K562 (cell line): ENCODE measurements around the gene CRABP1. TPM values are rescaled to one million over a fixed set of nuclear protein-coding genes. Genes with fewer than 3 reads are reported as not detected.

Experiments used
- ATAC-seq: fragments of 200-7000 bp; cut with Tn5 transposase; 3 replicates; pipeline ENCODE4 v1.9.1; 2020; ENCODE audit warnings: moderate library complexity
- BruUV-seq: library from RNA; stranded (reverse); fragments of 400-500 nt; replicated peaks from 2 replicates; lab custom pipeline; 2021; lab: Mats Ljungman, UMichigan
- CTCF ChIA-PET: fragments of 300-600 bp; formaldehyde crosslinking; extraction: SDS; loops from one replicate; lab custom pipeline; 2021; ENCODE audit warnings: low intra/inter-chr PET ratio; lab: Yijun Ruan, JAX
- POLR2A ChIA-PET: fragments of 300-600, 350-650 bp; sonication (Branson Sonifier 250); formaldehyde crosslinking; extraction: SDS; loops from one replicate; lab custom pipeline; 2021; ENCODE audit warnings: antibody characterized with exemption, inconsistent platforms; lab: Yijun Ruan, JAX
- DNase-seq, 4 experiments: peaks; one replicate each; pipeline versions ENCODE4 v3.0.0 to v3.0.0-alpha.2; 2011 to 2018; ENCODE audit warnings: low spot score in 3 of 4, mixed read lengths in 3 of 4; ENCODE audit errors: extremely low read depth in 1 of 4
- FAIRE-seq: peaks from 2 replicates; lab custom pipeline; 2011; peaks lifted over from hg19 to GRCh38; lab: Jason Lieb, UNC
- H2AFZ ChIP-seq: 2 replicates; pipeline ENCODE4 v1.6.0; 2011; ENCODE audit warnings: low read depth, low read length, control low read depth, inconsistent platforms
- H3K27ac ChIP-seq: fragments of 200-600 bp; 3 replicates; pipeline ENCODE4 v1.8.0; 2011; ENCODE audit warnings: low read depth, mild to moderate bottlenecking, control low read depth, inconsistent platforms, low read length, moderate library complexity, mixed read lengths; ENCODE audit errors: extremely low read depth
- H3K27me3 ChIP-seq, 2 experiments: fragments of 300-600 bp in 1 of 2; 2 replicates in 1 of 2; 3 replicates in 1 of 2; pipeline versions ENCODE4 v1.6.0 to v1.8.0; 2011; ENCODE audit warnings: inconsistent platforms in 2 of 2, low read length in 2 of 2, mild to moderate bottlenecking in 1 of 2, mixed read lengths in 1 of 2, moderate library complexity in 1 of 2; ENCODE audit not compliant: control insufficient read depth in 2 of 2, insufficient read depth in 2 of 2
- H3K36me3 ChIP-seq: fragments of 300-600 bp; 3 replicates; pipeline ENCODE4 v1.8.0; 2011; ENCODE audit warnings: mild to moderate bottlenecking, low read length, inconsistent platforms; ENCODE audit not compliant: control insufficient read depth, insufficient read depth
- H3K4me1 ChIP-seq, 2 experiments: fragments of 200-600 bp in 1 of 2; replicated peaks in 1 of 2; 2 replicates in 1 of 2; 3 replicates in 1 of 2; pipeline versions ENCODE4 v1.5.1 to v1.8.0; 2011; ENCODE audit warnings: inconsistent platforms in 2 of 2, low read length in 2 of 2, mild to moderate bottlenecking in 1 of 2, mixed read lengths in 1 of 2, moderate library complexity in 1 of 2; ENCODE audit not compliant: control insufficient read depth in 2 of 2, insufficient read depth in 2 of 2
- H3K4me2 ChIP-seq: 2 replicates; pipeline ENCODE4 v1.6.1; 2011; ENCODE audit warnings: low read length, control low read depth, inconsistent platforms, mixed read lengths; ENCODE audit not compliant: insufficient read depth
- H3K4me3 ChIP-seq: fragments of 200-600 bp; sonication (generic), shearing (Covaris generic); 2 replicates; pipeline ENCODE4 v1.5.1; 2016; ENCODE audit warnings: control low read depth, inconsistent platforms
- H3K79me2 ChIP-seq: fragments of 200-600 bp; 3 replicates; pipeline ENCODE4 v1.8.0; 2011; ENCODE audit warnings: low read length, inconsistent platforms; ENCODE audit not compliant: control insufficient read depth, insufficient read depth
- H3K9ac ChIP-seq, 2 experiments: 2 replicates each; pipeline versions ENCODE4 v1.6.0 to v1.6.1; 2011; ENCODE audit warnings: low read depth in 2 of 2, low read length in 2 of 2, control low read depth in 1 of 2, inconsistent platforms in 1 of 2, mild to moderate bottlenecking in 1 of 2, mixed read lengths in 1 of 2; ENCODE audit not compliant: insufficient read depth in 1 of 2
- H3K9me1 ChIP-seq: one replicate; pipeline ENCODE4 v1.6.0; 2011; ENCODE audit warnings: inconsistent platforms, mild to moderate bottlenecking, low read length, moderate library complexity; ENCODE audit not compliant: control insufficient read depth, insufficient read depth
- H3K9me3 ChIP-seq: replicated peaks from 2 replicates; pipeline ENCODE4 v1.5.1; 2011; ENCODE audit warnings: low read depth, low read length, inconsistent platforms; ENCODE audit not compliant: control insufficient read depth, insufficient read depth
- H4K20me1 ChIP-seq: replicated peaks from 2 replicates; pipeline ENCODE4 v1.6.1; 2011; ENCODE audit warnings: low read length, inconsistent platforms, mixed read lengths; ENCODE audit not compliant: control insufficient read depth, insufficient read depth
- ATF7 ChIP-seq: fragments of 450-650 bp; IDR thresholded peaks from 2 replicates; pipeline ENCODE4 v1.7.1; 2014; ENCODE audit warnings: mild to moderate bottlenecking, moderate library complexity
- HDAC3 ChIP-seq: fragments of 450-650 bp; IDR thresholded peaks from 2 replicates; pipeline ENCODE4 v1.6.1; 2018; ENCODE audit warnings: borderline replicate concordance, mild to moderate bottlenecking, moderate library complexity; ENCODE audit not compliant: partially characterized antibody
- NR3C1 ChIP-seq: sonication (generic); formaldehyde crosslinking; IDR thresholded peaks from 2 replicates; pipeline ENCODE4 v1.8.1; 2022; ENCODE audit warnings: missing genetic modification reagents
- PCBP2 ChIP-seq: fragments of 200-400 bp; formaldehyde crosslinking; IDR thresholded peaks from 2 replicates; pipeline ENCODE4 v1.6.1; 2018; ENCODE audit warnings: low read length, low read depth, mild to moderate bottlenecking, moderate library complexity; ENCODE audit not compliant: poor library complexity, severe bottlenecking
- PRDM10 ChIP-seq: fragments of 450-650 bp; IDR thresholded peaks from 2 replicates; pipeline ENCODE4 v1.6.1; 2018; ENCODE audit not compliant: partially characterized antibody
- RBFOX2 ChIP-seq: fragments of 200-400 bp; formaldehyde crosslinking; IDR thresholded peaks from 2 replicates; pipeline ENCODE4 v1.6.1; 2017; ENCODE audit warnings: low read depth, mild to moderate bottlenecking, low read length, moderate library complexity
- RBM14 ChIP-seq: fragments of 200-400 bp; formaldehyde crosslinking; IDR thresholded peaks from 2 replicates; pipeline ENCODE4 v1.6.1; 2018; ENCODE audit warnings: low read depth, mild to moderate bottlenecking, low read length, moderate library complexity, borderline replicate concordance; ENCODE audit not compliant: insufficient read depth
- SRSF3 ChIP-seq: fragments of 200-400 bp; formaldehyde crosslinking; IDR thresholded peaks from 2 replicates; pipeline ENCODE4 v1.6.1; 2016; ENCODE audit warnings: mild to moderate bottlenecking, low read length, moderate library complexity; ENCODE audit not compliant: insufficient read depth
- ZBTB2 ChIP-seq: fragments of 450-650 bp; IDR thresholded peaks from 2 replicates; pipeline ENCODE4 v1.6.1; 2016; ENCODE audit warnings: antibody characterized with exemption
- WGBS: fragments of 100-300 bp; shearing (Covaris generic); methylation state at CpG from one replicate; pipeline ENCODE4 v1.1.6; 2016; ENCODE audit warnings: low coverage, mixed read lengths; ENCODE audit not compliant: insufficient coverage; ENCODE audit errors: missing lambda C conversion rate; 5-methylcytosine and 5-hydroxymethylcytosine counted together
- in situ Hi-C: fragments of 300-500 bp; cut with MboI; formaldehyde crosslinking; loops from 4 replicates; pipeline ENCODE4 v1.15.0; 2018; ENCODE audit warnings: inconsistent platforms, mixed read lengths
- intact Hi-C: fragments of 100-400 bp; cut with micrococcal nuclease; formaldehyde crosslinking; loops from 2 replicates; pipeline ENCODE4 v1.14.2; 2022
- polyA plus RNA-seq, 8 experiments: library from polyadenylated mRNA; depleted of rRNA in 4 of 8; stranded (reverse) in 5 of 8; unstranded in 3 of 8; fragments of >200 nt; fragmentation: Nextera tagmentation in 2 of 8; fragmentation: Illumina TruSeq in 1 of 8; extraction: Ambion mirVana in 2 of 8; extraction: Trizol in 1 of 8; gene quantifications; 2 replicates each; pipeline versions ENCODE4 v1.2.1 to v1.2.3, GENCODE V29; 2011 to 2014; ENCODE audit warnings: inconsistent platforms in 1 of 8, missing spikeins in 1 of 8
- total RNA-seq, 7 experiments: library from RNA; depleted of rRNA in 6 of 7; stranded (reverse); fragments of >200 nt in 6 of 7; fragmentation: Illumina TruSeq in 2 of 7; extraction: Trizol in 2 of 7; gene quantifications; 2 replicates each; pipeline versions ENCODE4 v1.2.1 to v1.2.3, GENCODE V29; 2011 to 2021; ENCODE audit warnings: low replicate concordance in 1 of 7
- TF ChIP-seq, protein P1 (sequence below): fragments of 450-650 bp; formaldehyde crosslinking; IDR thresholded peaks from 2 replicates; pipeline ENCODE4 v1.4.0; 2022; ENCODE audit warnings: missing genetic modification characterization

The CRABP1 gene
- total and polyA plus RNA-seq, 9 of the 15 experiments (the other 6 are each of a cell fraction or from before 2014, with no cell fraction given), result 0.60 TPM; not detected in 8

DNA sequence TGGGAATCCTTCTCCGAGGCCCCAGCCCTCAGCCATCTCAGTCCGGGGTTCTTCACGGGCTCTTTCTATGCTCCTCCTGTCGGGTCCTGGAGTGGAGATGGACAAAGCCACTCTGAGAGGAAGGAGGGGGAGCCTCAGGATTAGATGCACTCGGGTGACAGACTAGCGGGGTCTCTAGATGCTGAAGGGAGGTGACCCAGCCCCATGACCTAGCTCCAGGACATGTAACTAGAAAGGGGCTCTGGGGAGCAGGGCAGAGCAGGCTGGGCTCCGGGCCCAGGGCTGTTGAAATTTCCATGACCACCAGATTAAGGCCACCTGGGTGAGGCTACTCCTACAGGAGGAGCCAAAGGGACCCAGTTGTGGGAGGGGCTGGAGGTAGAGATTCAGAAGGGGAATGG lies 26.0 kb upstream of the CRABP1 start:
- H3K4me1 ChIP-seq, result peaks cover 9 to 13% of the 10 kb centered on the region in 2 experiments; a peak in 4 of 5 replicates
- H3K36me3 ChIP-seq, result no peaks in the 10 kb centered on the region
- 0 out of 2 replicates have a peak overlapping the region, but pooled peaks have one; percentile 38 for H2AFZ ChIP-seq
- in situ Hi-C loops, result loop anchor here (5.0 to 10.0 kb wide), 3 partner anchors 103 to 401 kb away; no protein-coding TSS in a partner anchor
- ChIA-PET POLR2A (no interaction called here), CTCF (no interaction called here)
- no TSS peak for BruUV-seq
- no peak overlapping the region for H3K4me2 ChIP-seq
- H3K27me3 ChIP-seq, result no peaks in the 10 kb centered on the region
- 56% methylated on average over 6 of the region's 7 CpGs for WGBS
- intact Hi-C loops, result no loop called here
- no peaks in the 10 kb centered on the region for H3K79me2 ChIP-seq
- H3K4me3 ChIP-seq, result no peak overlapping the region
- no peak for FAIRE-seq
- H3K9me1 ChIP-seq, result peaks cover 7% of the 10 kb centered on the region
- H3K27ac ChIP-seq, result no peak overlapping the region
- TF ChIP-seq, protein P1, sequence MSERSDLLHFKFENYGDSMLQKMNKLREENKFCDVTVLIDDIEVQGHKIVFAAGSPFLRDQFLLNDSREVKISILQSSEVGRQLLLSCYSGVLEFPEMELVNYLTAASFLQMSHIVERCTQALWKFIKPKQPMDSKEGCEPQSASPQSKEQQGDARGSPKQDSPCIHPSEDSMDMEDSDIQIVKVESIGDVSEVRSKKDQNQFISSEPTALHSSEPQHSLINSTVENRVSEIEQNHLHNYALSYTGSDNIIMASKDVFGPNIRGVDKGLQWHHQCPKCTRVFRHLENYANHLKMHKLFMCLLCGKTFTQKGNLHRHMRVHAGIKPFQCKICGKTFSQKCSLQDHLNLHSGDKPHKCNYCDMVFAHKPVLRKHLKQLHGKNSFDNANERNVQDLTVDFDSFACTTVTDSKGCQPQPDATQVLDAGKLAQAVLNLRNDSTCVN (CRISPR knock-in tag), result no peak
- TF ChIP-seq HDAC3 (no peak), ATF7 (0 out of 2 replicates have a peak, but pooled peaks have one; percentile 23), NR3C1 (CRISPR knock-in tag) (no peak), ZBTB2 (no peak), PCBP2 (no peak), SRSF3 (no peak), RBFOX2 (no peak), RBM14 (no peak), PRDM10 (peak; percentile 94)
- no peaks in the 10 kb centered on the region for H4K20me1 ChIP-seq
- H3K9me3 ChIP-seq, result no peaks in the 10 kb centered on the region
- H3K9ac ChIP-seq, result no peak overlapping the region
- no peak for ATAC-seq
- DNase-seq, result no peak
